SK-N-SH (cell line): ENCODE data around the gene PRIM1. TPM values are rescaled to one million over a fixed set of nuclear protein-coding genes. Genes with fewer than 3 reads are reported as not detected.

Experiments
- CTCF ChIA-PET: fragments of 300-600, 350-600 bp; formaldehyde crosslinking; extraction: SDS; loops from one replicate; lab custom pipeline; 2021; lab: Yijun Ruan, JAX
- POLR2A ChIA-PET: fragments of 350-600 bp; sonication (Branson Sonifier 250); formaldehyde crosslinking; extraction: SDS; loops from one replicate; lab custom pipeline; 2020; ENCODE audit warnings: antibody characterized with exemption, inconsistent platforms; lab: Yijun Ruan, JAX
- DNase-seq: peaks from one replicate; pipeline ENCODE4 v3.0.0; 2012
- H2AFZ ChIP-seq: fragments of 200-600 bp; sonication (generic); 2 replicates; pipeline ENCODE4 v1.8.1; 2016; ENCODE audit warnings: antibody characterized with exemption, mild to moderate bottlenecking, low read depth
- H3F3A ChIP-seq: fragments of 200-600 bp; sonication (generic); replicated peaks from 2 replicates; pipeline ENCODE3; 2016; ENCODE audit warnings: antibody characterized with exemption, mild to moderate bottlenecking; ENCODE audit not compliant: insufficient read depth
- H3K27ac ChIP-seq, 2 experiments: fragments of 200-500 bp in 1 of 2; fragments of 200-600 bp in 1 of 2; sonication (Bioruptor generic) in 1 of 2; sonication (generic), shearing (Covaris generic) in 1 of 2; 2 replicates each; pipeline versions ENCODE4 v1.5.1 to v1.6.1; 2014 to 2016; ENCODE audit warnings: low read depth in 2 of 2, inconsistent platforms in 1 of 2, low read length in 1 of 2, mild to moderate bottlenecking in 1 of 2, mixed read lengths in 1 of 2
- H3K27me3 ChIP-seq: fragments of 200-600 bp; sonication (generic), shearing (Covaris generic); 2 replicates; pipeline ENCODE4 v1.6.1; 2016; ENCODE audit warnings: mixed run types; ENCODE audit not compliant: insufficient read depth
- H3K36me3 ChIP-seq, 2 experiments: fragments of 200-500 bp in 1 of 2; fragments of 200-600 bp in 1 of 2; sonication (Bioruptor generic) in 1 of 2; sonication (generic) in 1 of 2; replicated peaks in 1 of 2; 2 replicates each; pipeline versions ENCODE3 to v1.5.1; 2014 to 2016; ENCODE audit warnings: low read length in 1 of 2, mild to moderate bottlenecking in 1 of 2; ENCODE audit not compliant: insufficient read depth in 2 of 2, control insufficient read depth in 1 of 2
- H3K4me1 ChIP-seq, 2 experiments: fragments of 200-500 bp in 1 of 2; fragments of 200-600 bp in 1 of 2; sonication (Bioruptor generic) in 1 of 2; sonication (generic), shearing (Covaris generic) in 1 of 2; 2 replicates each; pipeline versions ENCODE4 v1.5.1 to v1.6.1; 2014 to 2016; ENCODE audit warnings: low read depth in 1 of 2, low read length in 1 of 2, mixed run types in 1 of 2; ENCODE audit not compliant: insufficient read depth in 2 of 2, control insufficient read depth in 1 of 2
- H3K4me2 ChIP-seq: fragments of 200-600 bp; sonication (generic), shearing (Covaris generic); 2 replicates; pipeline ENCODE4 v1.6.1; 2017; ENCODE audit warnings: mixed run types
- H3K4me3 ChIP-seq, 2 experiments: fragments of 200-500 bp in 1 of 2; fragments of 200-600 bp in 1 of 2; sonication (Bioruptor generic) in 1 of 2; sonication (generic), shearing (Covaris generic) in 1 of 2; 2 replicates each; pipeline versions ENCODE4 v1.5.1 to v1.8.1; 2014 to 2016; ENCODE audit warnings: low read depth in 2 of 2, inconsistent platforms in 1 of 2, low read length in 1 of 2, mild to moderate bottlenecking in 1 of 2, mixed read lengths in 1 of 2, moderate library complexity in 1 of 2
- H3K79me2 ChIP-seq: fragments of 200-600 bp; sonication (generic); 2 replicates; pipeline ENCODE4 v1.8.1; 2017; ENCODE audit warnings: mild to moderate bottlenecking; ENCODE audit not compliant: insufficient read depth
- H3K9ac ChIP-seq: fragments of 200-600 bp; sonication (generic); 2 replicates; pipeline ENCODE4 v1.6.1; 2017; ENCODE audit warnings: mixed run types
- H3K9me2 ChIP-seq: fragments of 200-600 bp; sonication (generic); 2 replicates; pipeline ENCODE4 v1.6.1; 2017; ENCODE audit warnings: mixed run types
- H3K9me3 ChIP-seq: fragments of 200-600 bp; sonication (generic); 2 replicates; pipeline ENCODE4 v1.6.1; 2017; ENCODE audit warnings: mixed run types, mild to moderate bottlenecking, moderate library complexity
- H4K20me1 ChIP-seq: fragments of 200-600 bp; sonication (generic); 2 replicates; pipeline ENCODE4 v1.6.1; 2017; ENCODE audit warnings: mild to moderate bottlenecking, mixed run types; ENCODE audit not compliant: insufficient read depth
- CTCF ChIP-seq: fragments of 200-600 bp; sonication (generic); IDR thresholded peaks from 2 replicates; pipeline ENCODE4 v1.6.1; 2017; ENCODE audit warnings: antibody characterized with exemption, mild to moderate bottlenecking, moderate library complexity
- EP300 ChIP-seq, 2 experiments: IDR thresholded peaks; 2 replicates each; pipeline versions ENCODE4 v1.4.0 to v1.6.1; 2012; ENCODE audit warnings: borderline replicate concordance in 1 of 2, low read depth in 1 of 2, low read length in 1 of 2
- EZH2phosphoT487 ChIP-seq: fragments of 200-600 bp; sonication (generic); IDR thresholded peaks from 2 replicates; pipeline ENCODE4 v1.6.1; 2017; ENCODE audit warnings: low read depth, mixed run types, mild to moderate bottlenecking, antibody characterized with exemption, moderate library complexity, borderline replicate concordance
- FOXM1 ChIP-seq: IDR thresholded peaks from 2 replicates; pipeline ENCODE4 v1.4.0; 2012; ENCODE audit warnings: low read depth, mild to moderate bottlenecking
- GABPA ChIP-seq: IDR thresholded peaks from 2 replicates; pipeline ENCODE4 v1.4.0; 2012; ENCODE audit warnings: low read depth, mild to moderate bottlenecking
- GATA2 ChIP-seq: sonication (generic); formaldehyde crosslinking; IDR thresholded peaks from 2 replicates; pipeline ENCODE4 v1.5.0; 2020; ENCODE audit warnings: mild to moderate bottlenecking, missing genetic modification reagents
- IRF3 ChIP-seq: fragments of 150-350 bp; IDR thresholded peaks from 2 replicates; pipeline ENCODE4 v1.6.1; 2016; ENCODE audit warnings: mild to moderate bottlenecking, low read depth, low read length
- MAX ChIP-seq: IDR thresholded peaks from 2 replicates; pipeline ENCODE4 v1.4.0; 2012; ENCODE audit warnings: low read depth
- MXI1 ChIP-seq: IDR thresholded peaks from 2 replicates; pipeline ENCODE4 v1.6.1; 2012; ENCODE audit warnings: mild to moderate bottlenecking, low read depth, low read length, improper control_type of control experiment
- NFIC ChIP-seq: IDR thresholded peaks from 2 replicates; pipeline ENCODE4 v1.4.0; 2012; ENCODE audit warnings: borderline replicate concordance
- PBX3 ChIP-seq: IDR thresholded peaks from 2 replicates; pipeline ENCODE4; 2012
- RAD21 ChIP-seq: IDR thresholded peaks from 2 replicates; pipeline ENCODE4 v1.6.1; 2012; ENCODE audit warnings: mild to moderate bottlenecking, low read length
- RFX5 ChIP-seq: IDR thresholded peaks from 2 replicates; pipeline ENCODE4 v1.6.1; 2012; ENCODE audit warnings: mild to moderate bottlenecking, improper control_type of control experiment, low read length
- RXRA ChIP-seq: IDR thresholded peaks from 2 replicates; pipeline ENCODE4 v1.4.0; 2012; ENCODE audit warnings: low read depth, mild to moderate bottlenecking, borderline replicate concordance
- TAF1 ChIP-seq: IDR thresholded peaks from 2 replicates; pipeline ENCODE4 v1.6.1; 2012; ENCODE audit warnings: low read depth, mild to moderate bottlenecking, low read length, moderate library complexity, borderline replicate concordance
- USF1 ChIP-seq: IDR thresholded peaks from 2 replicates; pipeline ENCODE4 v1.4.0; 2012; ENCODE audit warnings: low read depth, borderline replicate concordance
- YY1 ChIP-seq: IDR thresholded peaks from 2 replicates; pipeline ENCODE4 v1.4.0; 2012; ENCODE audit warnings: low read depth, mild to moderate bottlenecking
- ZBTB33 ChIP-seq: IDR thresholded peaks from 2 replicates; pipeline ENCODE4 v1.4.0; 2012; ENCODE audit warnings: low read depth, borderline replicate concordance
- WGBS: methylation state at CpG from one replicate; pipeline ENCODE4 v1.1.6; 2017; ENCODE audit warnings: low lambda C conversion rate; 5-methylcytosine and 5-hydroxymethylcytosine counted together
- polyA plus RNA-seq, 3 experiments: library from polyadenylated mRNA; depleted of rRNA; stranded (reverse); fragments of >200 nt; gene quantifications; 2 replicates each; pipeline ENCODE4 v1.2.3, GENCODE V29; 2012

PRIM1 gene
- polyA plus RNA-seq, 1 of the 3 experiments (the other 2 are of a cell fraction), result 10.9 TPM

- no peak overlapping the region for H3K27ac ChIP-seq
- POLR2A ChIA-PET, result no interaction called here
- H3K9me2 ChIP-seq, result no peaks in the 10 kb centered on the region
- no peaks in the 10 kb centered on the region for H3K27me3 ChIP-seq
- peaks cover 4 to 5% of the 10 kb centered on the region in 2 experiments; a peak in 1 of 4 replicates for H3K4me1 ChIP-seq
- H2AFZ ChIP-seq, result no peak overlapping the region
- TF ChIP-seq EP300 (IDR thresholded peaks at IDR 0.05; ENCODE audit: borderline replicate concordance in 1 of 2, low read depth in 1 of 2, low read length in 1 of 2) (no peak), IRF3 (no peak), ZBTB33 (no peak), MAX (no peak), EZH2phosphoT487 (no peak), RAD21 (no peak), GATA2 (CRISPR knock-in tag) (no peak), CTCF (no peak), GABPA (no peak), NFIC (no peak), RXRA (no peak), USF1 (no peak), MXI1 (no peak), YY1 (no peak), PBX3 (no peak), FOXM1 (no peak), RFX5 (no peak), TAF1 (no peak)
- H3K79me2 ChIP-seq, result no peaks in the 10 kb centered on the region
- H3K36me3 ChIP-seq, result no peaks in the 10 kb centered on the region
- H3K9me3 ChIP-seq, result no peaks in the 10 kb centered on the region
- no peaks in the 10 kb centered on the region for H4K20me1 ChIP-seq
- H3K9ac ChIP-seq, result no peak overlapping the region
- no peak overlapping the region for H3K4me2 ChIP-seq
- 70% methylated on average over 3 of the region's 3 CpGs for WGBS
- H3F3A ChIP-seq, result peaks cover 6% of the 10 kb centered on the region
- no peak for DNase-seq
- CTCF ChIA-PET, result interaction anchor here (1.3 kb wide), 1 partner anchor 62 kb away, joined by 3 read pairs; no protein-coding TSS in a partner anchor
- H3K4me3 ChIP-seq, result no peak overlapping the region
These were observed 53.0 kb downstream of the PRIM1 start for GRCh38 chr12:56699020-56699661.
